HepG2 (cell line): ENCODE data around the gene CD300LF. TPM values are rescaled to one million over a fixed set of nuclear protein-coding genes. Genes with fewer than 3 reads are reported as not detected.

ENCODE experiments used
- ATAC-seq: fragments of 200-7000 bp; cut with Tn5 transposase; 3 replicates; pipeline ENCODE4 v1.9.1; 2020; ENCODE audit warnings: mild to moderate bottlenecking, moderate library complexity
- BruUV-seq: library from RNA; stranded (reverse); fragments of 400-500 nt; replicated peaks from 2 replicates; lab custom pipeline; 2021; lab: Mats Ljungman, UMichigan
- CTCF ChIA-PET: fragments of 300-600 bp; formaldehyde crosslinking; extraction: SDS; loops from one replicate; lab custom pipeline; 2021; ENCODE audit warnings: low total read pairs, inconsistent platforms, low intra/inter-chr PET ratio; lab: Yijun Ruan, JAX
- POLR2A ChIA-PET: fragments of 350-600 bp; sonication (Branson Sonifier 250); formaldehyde crosslinking; loops from one replicate; lab custom pipeline; 2020; ENCODE audit warnings: antibody characterized with exemption, inconsistent platforms; lab: Yijun Ruan, JAX
- DNase-seq: peaks from one replicate; pipeline ENCODE4 v3.0.0-alpha.2; 2015; ENCODE audit warnings: low spot score
- FAIRE-seq: peaks from 3 replicates; lab custom pipeline; 2011; peaks lifted over from hg19 to GRCh38; lab: Jason Lieb, UNC
- H2AFZ ChIP-seq: one replicate; pipeline ENCODE4 v1.6.1; 2011; ENCODE audit warnings: low read length, inconsistent platforms
- H3K27ac ChIP-seq: fragments of 300-600 bp; 3 replicates; pipeline ENCODE4 v1.8.0; 2011; ENCODE audit warnings: mixed run types, mild to moderate bottlenecking, mixed read lengths, low read length, inconsistent platforms; ENCODE audit not compliant: insufficient read depth; ENCODE audit errors: extremely low read length
- H3K27me3 ChIP-seq, 2 experiments: fragments of 200-600 bp in 1 of 2; 2 replicates in 1 of 2; 3 replicates in 1 of 2; pipeline versions ENCODE4 v1.6.0 to v1.8.0; 2011; ENCODE audit warnings: low read length in 2 of 2, mild to moderate bottlenecking in 2 of 2, moderate library complexity in 2 of 2, inconsistent platforms in 1 of 2; ENCODE audit not compliant: insufficient read depth in 2 of 2, control insufficient read depth in 1 of 2
- H3K36me3 ChIP-seq, 2 experiments: fragments of 200-600 bp in 1 of 2; replicated peaks in 1 of 2; 2 replicates in 1 of 2; 3 replicates in 1 of 2; pipeline versions ENCODE4 v1.5.1 to v1.8.0; 2011; ENCODE audit warnings: low read length in 2 of 2, inconsistent platforms in 1 of 2; ENCODE audit not compliant: insufficient read depth in 2 of 2, control insufficient read depth in 1 of 2
- H3K4me1 ChIP-seq: 2 replicates; pipeline ENCODE4 v1.5.1; 2012; ENCODE audit warnings: low read length, inconsistent platforms; ENCODE audit not compliant: insufficient read depth
- H3K4me2 ChIP-seq: 2 replicates; pipeline ENCODE4 v1.6.0; 2011; ENCODE audit warnings: low read depth, low read length, inconsistent platforms
- H3K4me3 ChIP-seq, 3 experiments: fragments of 200-600 bp in 1 of 3; sonication (generic), shearing (Covaris generic) in 1 of 3; replicated peaks in 1 of 3; 2 replicates each; pipeline ENCODE4 v1.5.1; 2011 to 2016; ENCODE audit warnings: low read length in 3 of 3, inconsistent platforms in 2 of 3, low read depth in 2 of 3, mild to moderate bottlenecking in 2 of 3, control low read depth in 1 of 3, mixed read lengths in 1 of 3; ENCODE audit not compliant: insufficient read depth in 1 of 3
- H3K79me2 ChIP-seq: one replicate; pipeline ENCODE4 v1.6.1; 2011; ENCODE audit warnings: low read length, inconsistent platforms; ENCODE audit not compliant: insufficient read depth
- H3K9ac ChIP-seq: 2 replicates; pipeline ENCODE4 v1.6.0; 2011; ENCODE audit warnings: mild to moderate bottlenecking, low read depth, low read length, inconsistent platforms; ENCODE audit not compliant: insufficient read depth
- H3K9me3 ChIP-seq: 2 replicates; pipeline ENCODE4 v1.5.1; 2012; ENCODE audit warnings: mild to moderate bottlenecking, low read length
- H4K20me1 ChIP-seq: 2 replicates; pipeline ENCODE4 v1.6.0; 2011; ENCODE audit warnings: inconsistent platforms, mild to moderate bottlenecking, low read length, moderate library complexity; ENCODE audit not compliant: insufficient read depth
- FOXA3 ChIP-seq: IDR thresholded peaks from 2 replicates; pipeline ENCODE4 v1.6.1; 2016; ENCODE audit warnings: missing genetic modification reagents, missing compliant biosample characterization
- HDAC2 ChIP-seq: sonication (generic); formaldehyde crosslinking; IDR thresholded peaks from 2 replicates; pipeline ENCODE4 v1.4.0; 2020; ENCODE audit warnings: missing genetic modification reagents
- MNT ChIP-seq: fragments of 450-650 bp; IDR thresholded peaks from 2 replicates; pipeline ENCODE4 v1.6.1; 2016
- RORA ChIP-seq: sonication (generic); formaldehyde crosslinking; IDR thresholded peaks from 2 replicates; pipeline ENCODE4 v1.5.0; 2020; ENCODE audit warnings: mild to moderate bottlenecking, missing genetic modification reagents, moderate library complexity
- SYNCRIP ChIP-seq: fragments of 200-400 bp; formaldehyde crosslinking; IDR thresholded peaks from 2 replicates; pipeline ENCODE4 v1.6.1; 2018; ENCODE audit warnings: mild to moderate bottlenecking, low read depth, low read length; ENCODE audit not compliant: insufficient read depth
- ZBTB7A ChIP-seq: sonication (generic); formaldehyde crosslinking; IDR thresholded peaks from 2 replicates; pipeline ENCODE4 v1.8.0; 2022; ENCODE audit warnings: mild to moderate bottlenecking, missing genetic modification reagents
- ZNF253 ChIP-seq: sonication (generic); formaldehyde crosslinking; IDR thresholded peaks from 2 replicates; pipeline ENCODE4 v1.8.0; 2022; ENCODE audit warnings: mild to moderate bottlenecking, missing genetic modification reagents, borderline replicate concordance
- ZNF441 ChIP-seq: sonication (generic); formaldehyde crosslinking; IDR thresholded peaks from 2 replicates; pipeline ENCODE4 v1.7.0; 2021; ENCODE audit warnings: missing genetic modification reagents, borderline replicate concordance
- ZNF570 ChIP-seq: sonication (generic); formaldehyde crosslinking; IDR thresholded peaks from 2 replicates; pipeline ENCODE4 v1.4.0; 2020; ENCODE audit warnings: mild to moderate bottlenecking, missing genetic modification reagents, borderline replicate concordance
- WGBS: methylation state at CpG from one replicate; pipeline ENCODE4 v1.1.6; 2017; ENCODE audit warnings: low lambda C conversion rate; 5-methylcytosine and 5-hydroxymethylcytosine counted together
- in situ Hi-C: cut with HindIII; loops from 2 replicates; pipeline ENCODE4 v1.10.0; 2017; ENCODE audit warnings: low pct_unique_long_range_greater_than_20kb; ENCODE audit not compliant: extremely low pct_ligation_motif_present
- intact Hi-C: fragments of 100-400 bp; cut with micrococcal nuclease; formaldehyde crosslinking; loops from one replicate; pipeline ENCODE4 v1.10.0; 2022; ENCODE audit not compliant: unreplicated experiment
- polyA plus RNA-seq, 8 experiments: library from polyadenylated mRNA; depleted of rRNA in 3 of 8; stranded (reverse) in 7 of 8; unstranded in 1 of 8; fragments of >200 nt; fragmentation: Illumina TruSeq in 4 of 8; extraction: Trizol in 4 of 8; gene quantifications; 2 replicates each; pipeline versions ENCODE4 v1.2.1 to v1.2.3, GENCODE V29; 2011 to 2016; ENCODE audit warnings: low read depth in 4 of 8, missing spikeins in 1 of 8, mixed read lengths in 1 of 8; ENCODE audit not compliant: insufficient read depth in 1 of 8
- total RNA-seq, 5 experiments: library from RNA; depleted of rRNA; stranded (reverse); fragments of >200 nt; fragmentation: Illumina TruSeq; extraction: Trizol; gene quantifications; 2 replicates each; pipeline ENCODE4 v1.2.3, GENCODE V29; 2016; ENCODE audit warnings: low read depth in 1 of 5

The CD300LF gene
- total and polyA plus RNA-seq, 2 of the 13 experiments (the other 11 are each of a cell fraction or from before 2014, with no cell fraction given), result not detected

- H3K9ac ChIP-seq, result no peak overlapping the region
- H3K27me3 ChIP-seq, result peaks cover 4 to 31% of the 10 kb centered on the region in 2 experiments; a peak in 4 of 5 replicates
- intact Hi-C loops, result no loop called here
- H3K4me3 ChIP-seq, result no peak overlapping the region
- TF ChIP-seq RORA (CRISPR knock-in tag) (no peak), SYNCRIP (no peak), ZNF253 (CRISPR knock-in tag) (no peak), ZNF441 (CRISPR knock-in tag) (no peak), HDAC2 (no peak), MNT (no peak), FOXA3 (CRISPR knock-in tag) (no peak), ZNF570 (CRISPR knock-in tag) (no peak), ZBTB7A (CRISPR knock-in tag) (no peak)
- TF ChIP-seq, all 625 proteins: peak for 0
- ATAC-seq, result no peak
- ChIA-PET POLR2A (interaction anchor here (1.0 kb wide), 1 partner anchor 57 kb away, joined by 3 read pairs; no protein-coding TSS in a partner anchor), CTCF (no interaction called here)
- no peak overlapping the region for H2AFZ ChIP-seq
- no peaks in the 10 kb centered on the region for H4K20me1 ChIP-seq
- H3K4me2 ChIP-seq, result no peak overlapping the region
- H3K79me2 ChIP-seq, result no peaks in the 10 kb centered on the region
- no peak overlapping the region for H3K27ac ChIP-seq
- in situ Hi-C loops, result no loop called here
- H3K9me3 ChIP-seq, result no peaks in the 10 kb centered on the region
- H3K36me3 ChIP-seq, result no peaks in the 10 kb centered on the region
- WGBS, result 18% methylated on average over 2 of the region's 2 CpGs
- DNase-seq, result no peak
- H3K4me1 ChIP-seq, result peaks cover 12% of the 10 kb centered on the region; the same call in 1 of the 2 replicates
- no peak for FAIRE-seq
- BruUV-seq, result no TSS peak
These were observed 32.5 kb downstream of the CD300LF start for GRCh38 chr17:74680213-74680612.
